Stimulated activated CD8-positive, alpha-beta memory T cell treated with anti-CD3 and anti-CD28 coated beads, Interleukin-12 subunit alpha, Interleukin-12 subunit beta, amount 100 ng/mL, for 24 hours (primary cell): ENCODE measurements around the gene RPL27A.

Experiments used
- DNase-seq: peaks from one replicate; pipeline ENCODE4 v3.0.0-alpha.2; 2020; ENCODE audit errors: extremely low read depth

RPL27A gene

DNA sequence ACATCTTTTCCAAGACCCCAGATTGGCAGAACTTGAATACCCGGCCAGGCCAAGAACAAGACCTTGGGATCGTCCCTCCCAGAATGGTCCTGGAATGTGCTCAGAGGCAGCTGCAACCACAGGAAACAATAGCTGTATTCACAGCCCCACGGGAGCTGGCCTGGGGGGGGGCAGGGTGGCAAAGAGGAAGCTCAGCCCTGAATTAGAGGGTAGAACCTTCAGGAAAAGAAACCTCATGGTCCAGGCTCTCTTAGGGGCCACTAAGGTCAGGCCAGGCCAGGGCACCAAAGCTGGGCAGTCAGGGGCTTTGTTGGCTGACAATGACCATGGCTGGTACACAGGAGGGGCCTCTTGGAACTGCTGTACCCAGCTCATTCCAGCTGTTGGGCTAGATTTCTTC, 17.3 kb downstream of the RPL27A start:
- no peak for DNase-seq

DNA sequence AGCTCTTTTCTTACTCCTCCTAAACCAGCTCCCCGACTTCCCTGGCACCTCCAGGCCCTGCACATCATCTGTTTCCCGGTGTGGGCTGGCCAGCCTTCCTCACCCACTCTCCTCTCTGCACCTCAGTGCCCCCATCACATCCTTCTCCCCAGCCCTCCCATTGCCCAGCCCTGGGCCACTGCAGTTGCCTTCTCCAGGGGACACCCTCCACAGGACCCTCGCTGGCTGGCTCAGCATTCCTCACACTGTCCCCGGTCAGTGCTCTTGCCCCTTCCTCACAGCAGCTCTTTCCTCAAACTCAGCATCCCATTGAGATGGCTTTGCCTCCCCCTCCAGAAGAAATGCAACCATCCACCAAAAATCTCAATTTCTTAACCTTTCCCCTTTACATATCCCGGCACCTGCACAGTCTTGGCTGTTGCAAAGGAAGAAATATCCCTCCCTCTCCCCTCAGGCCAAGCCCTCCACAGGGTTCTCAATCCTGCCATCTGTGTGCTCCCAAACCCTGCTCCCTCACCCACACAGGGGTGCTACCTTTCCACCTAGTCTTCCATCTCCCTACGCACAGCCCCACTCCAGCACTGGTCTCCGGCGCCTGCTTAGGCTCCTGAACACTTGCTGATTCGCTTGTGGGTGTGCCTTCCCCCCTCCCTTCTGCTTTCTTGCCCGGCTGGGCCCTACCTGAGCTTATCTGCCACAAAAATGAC, 19.5 kb downstream of the RPL27A start:
- no peak for DNase-seq

DNA sequence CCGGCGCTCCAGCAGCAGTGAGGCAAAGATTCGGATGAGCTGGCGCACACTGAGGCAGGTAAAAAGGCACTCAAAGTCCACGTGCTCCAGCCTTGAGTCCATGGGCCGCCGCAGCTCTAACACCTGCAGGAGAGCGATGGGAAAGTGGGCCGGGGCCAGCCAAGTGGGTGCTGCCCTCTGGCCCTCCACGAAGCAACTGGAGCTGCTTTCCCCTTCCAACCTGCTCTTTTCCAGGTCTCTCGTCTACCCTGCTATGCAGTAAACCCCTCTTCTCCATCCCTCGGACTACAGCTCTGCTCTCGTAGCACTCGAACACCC, 20.0 kb downstream of the RPL27A start:
- DNase-seq, result no peak

DNA sequence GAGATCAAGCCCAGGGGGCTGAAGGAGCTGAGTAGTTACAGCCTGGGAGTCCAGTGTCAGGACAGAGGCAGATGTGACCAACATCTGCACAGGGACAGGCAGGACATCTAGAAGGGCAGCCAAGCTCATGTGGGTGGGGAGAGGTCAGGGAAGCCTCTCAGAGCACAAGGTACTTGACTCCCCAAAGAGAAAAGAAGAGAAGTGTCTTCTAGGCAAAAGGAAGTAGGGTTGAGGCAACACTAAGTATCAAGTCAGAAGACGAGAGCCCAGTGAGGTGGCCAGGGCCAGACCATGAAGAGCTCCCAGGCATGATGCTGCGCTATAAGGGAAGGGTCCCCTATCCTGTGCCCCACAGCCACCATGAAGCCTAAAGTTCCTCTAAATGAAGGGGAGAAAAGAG, 21.5 kb downstream of the RPL27A start:
- DNase-seq, result no peak

DNA sequence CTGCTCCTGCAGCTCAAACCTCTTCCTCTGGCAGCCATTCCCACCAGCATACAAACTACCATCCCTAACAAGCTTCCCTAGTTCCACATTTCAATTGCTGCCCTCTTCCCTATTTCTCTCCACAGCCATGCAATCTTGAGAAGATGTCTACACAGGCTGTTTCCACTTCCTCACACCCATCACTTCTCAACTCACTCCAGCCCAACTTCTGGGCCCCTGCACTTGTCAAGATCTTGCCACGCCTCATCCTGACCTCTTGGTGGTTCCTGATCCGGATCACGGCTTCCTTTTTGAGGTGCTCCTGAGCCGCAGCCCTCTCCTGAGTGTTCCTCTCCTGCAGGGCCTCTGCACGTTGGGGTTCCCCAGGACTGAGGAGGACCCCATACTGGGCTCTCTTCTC, 22.6 kb downstream of the RPL27A start:
- DNase-seq, result no peak

DNA sequence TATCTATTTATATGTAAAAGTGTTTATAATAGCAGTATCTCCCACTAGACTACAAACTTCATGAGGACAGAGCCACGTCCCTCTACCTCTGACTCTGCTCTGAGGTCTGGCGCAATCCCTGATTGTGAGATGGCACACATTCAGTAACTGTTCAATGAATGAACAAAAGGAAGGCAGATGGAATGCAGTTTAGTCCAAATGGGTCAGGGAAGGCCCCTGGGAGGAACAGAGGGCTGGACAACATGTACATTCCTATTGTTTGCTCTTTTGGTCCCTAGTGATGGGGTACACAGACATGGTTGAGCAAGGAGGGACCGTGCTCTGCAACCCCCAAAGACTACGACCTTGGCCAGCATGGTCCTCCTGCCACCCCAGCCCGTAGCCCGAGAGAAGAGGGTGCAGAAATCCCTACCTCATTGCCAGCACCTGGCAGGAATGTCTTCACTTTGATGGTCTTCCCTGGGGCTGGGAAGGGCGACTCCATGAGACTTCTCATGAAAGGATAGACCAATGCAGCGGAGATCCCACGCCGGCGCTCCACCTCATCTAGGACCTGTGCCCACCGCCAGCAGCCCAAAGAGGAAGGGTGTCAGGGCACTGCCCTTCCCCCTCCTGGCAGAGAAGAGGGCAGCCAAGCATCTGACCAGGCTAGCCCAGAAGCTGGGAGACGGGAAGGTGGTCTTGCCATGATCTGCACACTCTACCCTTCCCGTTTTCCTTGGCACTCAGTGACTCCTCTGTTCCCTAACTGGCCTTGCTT, 24.3 kb downstream of the RPL27A start:
- no peak for DNase-seq

DNA sequence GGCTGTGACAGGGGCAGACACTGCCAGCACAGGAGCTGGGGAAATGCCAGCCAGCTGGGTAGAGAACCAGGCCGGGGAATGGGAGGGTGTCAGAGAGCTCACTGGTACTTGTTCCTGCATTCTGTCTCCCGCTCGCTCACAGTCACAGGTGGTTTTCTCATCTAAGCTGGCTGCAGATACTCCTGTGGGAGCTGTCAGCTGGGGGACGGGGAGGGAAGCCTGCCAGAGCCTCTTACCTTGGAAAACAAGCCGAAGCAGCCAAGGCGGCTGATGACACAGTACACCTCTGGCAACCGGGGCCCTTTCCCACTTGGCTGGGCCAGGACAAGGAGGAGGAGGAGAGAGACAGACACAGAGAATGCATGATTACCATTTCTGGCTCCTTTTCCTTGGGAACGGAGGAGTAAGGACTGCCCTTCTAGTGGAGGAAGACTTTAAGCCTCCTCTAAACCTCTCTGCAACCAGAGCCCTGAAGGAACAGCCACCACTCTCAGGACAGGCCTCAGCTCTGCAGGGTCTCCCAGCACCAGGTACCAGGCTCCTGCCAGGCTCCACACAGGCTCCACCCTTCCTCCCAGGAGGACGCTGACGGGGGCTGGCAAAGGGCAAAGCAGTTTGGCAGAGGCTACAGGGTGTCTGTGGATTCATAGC, 25.1 kb downstream of the RPL27A start:
- no peak for DNase-seq

DNA sequence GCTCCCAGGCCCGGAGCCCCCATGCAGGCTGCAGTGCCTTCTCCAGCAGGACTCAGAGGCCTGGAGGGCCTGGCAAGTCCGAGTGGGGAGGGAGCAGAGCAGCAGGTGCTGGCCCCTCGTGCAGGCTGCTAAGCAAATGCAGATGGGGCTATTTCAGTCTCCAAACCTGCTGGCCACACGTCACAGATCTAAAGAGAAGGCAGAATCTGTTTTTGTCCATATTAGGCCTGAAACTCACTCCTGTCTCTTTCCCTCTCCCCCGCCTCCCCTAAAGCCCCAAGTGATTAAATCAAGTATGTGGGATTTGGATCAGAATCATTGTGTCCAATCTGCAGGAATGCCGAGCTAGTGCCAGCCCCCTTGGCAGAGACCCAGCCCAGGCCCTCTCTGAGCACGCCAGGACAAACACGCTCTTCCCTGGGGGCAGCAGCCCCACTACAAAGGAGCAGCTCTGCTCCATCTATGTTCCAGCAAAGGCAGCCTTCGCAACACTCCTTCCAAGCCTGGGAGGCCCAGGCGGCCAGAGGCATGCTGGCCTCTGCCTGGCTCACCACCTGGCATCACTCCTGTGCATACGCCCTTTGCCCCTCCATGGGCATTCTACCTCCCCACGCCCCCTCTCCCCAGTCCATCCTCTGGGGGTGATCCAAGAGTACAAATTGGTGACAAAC, 26.5 kb downstream of the RPL27A start:
- no peak for DNase-seq

DNA sequence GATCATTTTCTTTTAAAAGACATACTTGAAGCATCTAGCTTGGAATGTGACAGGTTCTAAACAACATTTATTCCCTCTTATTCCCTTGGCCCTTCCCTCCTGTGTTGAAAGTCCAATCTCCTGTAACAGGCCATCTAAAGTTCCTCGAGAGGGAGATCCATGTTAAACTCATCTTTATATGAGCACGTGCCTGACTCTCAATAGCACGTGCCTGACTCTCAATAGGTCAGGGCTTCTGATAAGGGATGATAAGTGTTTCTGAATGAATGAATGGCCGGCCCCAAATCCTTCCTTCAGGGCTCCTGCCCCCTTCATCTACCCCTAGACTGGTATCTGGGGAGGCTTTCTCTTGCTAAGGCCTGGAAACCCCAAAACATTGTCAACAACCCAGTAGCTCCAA, 27.2 kb downstream of the RPL27A start:
- DNase-seq, result no peak

DNA sequence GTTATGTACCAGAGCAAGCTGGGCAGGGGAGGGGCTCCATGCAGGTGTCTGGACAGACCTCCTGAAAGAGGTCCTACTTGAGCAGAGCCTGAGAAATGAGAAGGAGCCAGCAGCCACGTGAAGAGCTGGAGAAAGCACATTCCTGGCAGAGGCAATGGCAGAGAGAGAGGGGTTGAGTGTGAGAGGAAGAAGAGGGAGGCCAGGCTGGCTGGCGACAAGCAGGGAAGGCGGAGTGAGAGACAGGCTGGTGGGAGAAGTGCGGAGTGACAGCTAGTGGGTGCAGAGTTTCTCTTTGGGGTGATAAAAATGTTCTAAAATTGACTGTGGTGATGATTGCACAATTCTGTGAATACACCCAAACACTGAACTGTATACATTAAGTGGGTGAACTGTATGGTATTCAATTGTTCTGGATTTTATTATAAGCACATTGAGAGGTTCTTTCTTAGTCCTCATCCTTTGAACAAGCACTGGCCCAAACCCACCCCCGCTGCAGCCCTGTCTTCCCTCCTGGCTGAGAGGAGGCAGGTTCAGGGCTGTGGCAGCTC, 29.4 kb downstream of the RPL27A start:
- DNase-seq, result no peak

DNA sequence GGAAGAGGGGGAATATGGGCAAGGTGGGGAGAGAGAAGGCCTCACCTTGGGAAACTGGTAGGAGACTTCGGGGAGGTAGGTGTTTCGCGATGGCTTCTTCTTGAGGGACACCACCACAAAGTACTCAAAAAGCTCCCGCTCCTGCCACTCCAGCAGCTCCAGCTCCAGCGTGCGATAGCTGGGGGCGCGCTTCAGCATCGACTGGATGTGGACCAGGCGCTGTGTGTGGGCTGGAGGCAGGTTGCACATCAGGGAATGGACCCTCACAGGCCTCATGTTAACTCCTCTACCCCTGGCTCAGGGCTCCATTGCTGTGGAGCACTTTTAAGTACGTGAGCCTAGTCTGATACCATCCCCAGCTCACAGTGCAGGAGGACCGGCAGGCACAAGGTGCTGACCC, 29.9 kb downstream of the RPL27A start:
- no peak for DNase-seq

DNA sequence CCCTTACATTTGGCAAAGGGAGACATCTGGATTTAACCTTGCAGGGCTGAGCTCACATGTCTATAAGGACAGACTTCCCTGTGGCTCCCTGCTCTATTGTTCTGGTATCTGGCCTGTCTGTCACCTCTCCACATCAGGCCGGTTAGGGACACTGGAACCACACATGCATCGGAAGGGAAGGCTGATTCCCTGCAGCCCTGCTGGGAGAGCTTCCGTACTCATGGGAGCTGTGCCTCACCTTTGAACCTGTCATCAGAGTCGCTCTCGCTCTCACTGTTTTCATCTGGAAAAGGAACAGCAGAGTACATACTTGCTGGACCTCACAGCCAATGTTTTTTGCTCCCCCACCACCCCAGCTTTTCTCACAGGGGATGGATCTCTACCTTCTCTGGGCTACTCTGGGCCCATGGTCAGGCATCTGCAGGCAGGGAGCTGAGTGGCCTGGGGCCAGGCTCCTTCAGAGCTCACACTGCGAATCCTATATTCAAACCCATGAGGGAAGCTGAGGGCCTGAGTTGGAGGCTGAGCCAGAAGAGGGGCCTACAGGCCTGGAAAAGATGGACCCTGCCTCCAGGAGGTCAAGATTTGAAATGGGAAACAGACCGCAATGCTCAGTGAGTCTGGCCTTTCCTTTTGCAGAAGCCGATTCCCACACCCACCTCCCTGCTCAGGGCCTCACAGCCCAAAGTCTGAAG, 31.3 kb downstream of the RPL27A start:
- no peak for DNase-seq

DNA sequence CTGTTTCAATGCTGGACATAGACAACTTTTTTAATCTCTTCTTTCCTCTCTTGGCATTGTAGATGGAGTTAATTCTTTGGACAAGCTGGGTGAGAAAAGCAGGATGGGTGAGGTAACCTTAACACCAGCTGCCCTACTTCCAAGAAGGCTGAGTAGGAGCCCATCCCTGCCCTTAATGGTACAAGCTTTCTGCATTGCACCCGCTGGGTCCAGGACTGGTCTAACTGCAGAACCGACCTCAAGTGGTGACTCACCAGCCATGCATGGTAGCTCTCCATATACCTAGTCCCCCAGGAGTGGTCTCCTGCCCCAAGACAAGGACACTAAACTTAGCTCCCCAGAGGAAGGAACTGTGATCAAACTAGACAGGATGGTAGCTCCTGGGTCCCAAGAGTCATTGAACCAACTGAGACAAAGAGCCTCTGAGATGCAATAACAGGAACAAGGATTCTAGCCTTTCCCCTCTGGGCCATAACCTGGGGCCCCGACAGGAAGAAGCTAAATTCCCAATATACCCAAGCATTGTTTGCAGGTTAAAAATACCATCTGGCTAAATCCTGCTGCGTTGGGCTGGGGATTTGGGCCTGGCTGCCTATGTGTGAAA, 32.1 kb downstream of the RPL27A start:
- DNase-seq, result no peak

DNA sequence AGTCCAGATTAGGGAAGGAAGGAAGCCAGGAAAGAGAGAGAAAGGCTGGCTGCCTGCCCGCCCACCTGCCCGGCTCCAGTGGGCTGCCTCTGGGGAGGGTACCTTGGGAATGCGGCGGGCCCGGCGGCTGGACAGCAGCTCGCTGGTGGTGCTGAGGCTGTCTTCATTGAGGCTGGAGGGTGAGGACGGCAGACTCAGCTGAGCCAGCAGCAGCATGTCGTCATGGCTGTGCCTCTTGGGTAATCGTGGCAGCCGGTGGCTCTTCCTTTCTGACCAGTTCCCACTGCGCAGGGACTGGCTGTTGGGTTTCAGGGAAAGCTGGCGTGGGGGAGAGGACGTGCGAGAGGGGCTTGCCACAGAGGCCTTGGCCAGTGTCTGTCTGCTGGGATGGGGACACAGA, 32.9 kb downstream of the RPL27A start:
- DNase-seq, result no peak

DNA sequence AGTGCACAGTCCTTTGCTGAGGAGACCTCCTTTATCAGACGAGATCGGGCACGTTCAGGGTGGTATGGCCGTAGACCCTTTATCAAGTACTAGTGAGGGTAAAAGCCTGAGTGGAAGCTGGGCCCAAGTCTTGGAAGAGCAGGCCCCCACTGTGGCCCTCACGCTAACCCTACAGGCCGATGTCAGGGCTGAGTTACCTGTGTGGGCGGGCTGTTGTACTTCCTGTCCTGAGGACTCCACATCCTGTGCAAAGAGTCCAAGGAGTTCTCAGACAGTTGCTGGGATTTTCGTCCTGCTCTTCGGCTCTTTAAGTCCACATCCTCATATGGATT, 34.9 kb downstream of the RPL27A start:
- no peak for DNase-seq

DNA sequence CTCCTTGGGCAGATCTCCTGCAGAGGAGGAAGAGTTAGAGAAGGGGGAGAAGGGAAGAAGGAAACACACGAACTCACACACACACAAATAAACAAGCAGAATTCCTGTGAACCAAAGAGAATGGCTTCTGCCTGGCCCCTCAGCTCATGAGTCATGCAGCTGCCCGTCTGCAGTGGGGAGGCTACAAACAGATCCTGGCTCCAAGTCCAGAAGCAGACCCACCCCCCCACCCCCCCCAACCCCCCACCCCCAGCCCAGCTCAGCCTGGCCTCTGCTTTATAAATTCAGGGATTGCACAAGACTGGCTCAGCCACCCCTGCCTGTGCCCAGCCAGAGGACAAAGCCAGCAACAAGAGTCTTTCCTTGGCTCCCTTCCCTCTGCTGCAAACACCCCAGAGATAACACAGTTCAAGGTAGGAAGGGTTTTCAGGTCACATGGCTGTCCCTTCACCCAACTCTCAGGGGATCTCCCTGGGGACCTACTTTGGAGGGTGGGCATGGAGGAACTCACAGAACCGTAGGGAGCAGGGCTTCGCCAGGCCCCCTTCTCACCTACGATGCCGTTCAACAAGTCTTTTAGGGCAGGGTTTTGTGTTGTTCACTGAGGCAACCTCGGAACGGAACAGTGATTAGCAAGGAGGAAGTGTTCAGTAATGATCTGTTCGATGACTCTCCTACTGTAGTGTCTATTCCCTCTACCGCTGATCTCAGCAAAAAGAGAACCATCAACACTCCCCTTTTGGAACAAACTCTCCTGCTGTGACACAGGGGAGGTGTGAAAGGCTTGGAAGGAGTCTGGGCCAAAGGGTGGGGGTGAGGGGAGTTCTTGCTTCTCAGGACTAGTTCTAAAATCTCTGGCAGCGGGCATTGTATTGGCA, 35.5 kb downstream of the RPL27A start:
- DNase-seq, result no peak

DNA sequence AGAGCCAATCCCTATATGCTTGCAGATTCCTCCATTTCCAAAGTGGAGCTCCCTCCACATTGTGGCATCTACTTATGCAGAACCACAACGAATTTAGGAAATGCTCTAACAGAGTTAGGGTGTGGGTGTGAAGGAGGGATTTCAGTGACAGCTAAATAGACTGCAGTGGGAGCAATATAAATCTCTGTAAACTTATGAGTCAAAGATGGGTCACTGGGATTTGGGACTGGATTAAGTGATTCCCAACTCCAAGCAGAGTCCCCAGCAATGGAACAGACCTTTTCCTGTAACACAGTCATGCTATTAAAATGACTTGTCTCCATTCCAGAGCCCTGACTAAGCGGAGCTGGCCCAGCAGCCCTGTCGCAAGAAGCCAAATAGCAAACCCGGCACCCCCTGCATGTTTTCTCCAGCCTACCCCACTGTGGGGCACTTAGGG, 36.6 kb downstream of the RPL27A start:
- DNase-seq, result no peak

DNA sequence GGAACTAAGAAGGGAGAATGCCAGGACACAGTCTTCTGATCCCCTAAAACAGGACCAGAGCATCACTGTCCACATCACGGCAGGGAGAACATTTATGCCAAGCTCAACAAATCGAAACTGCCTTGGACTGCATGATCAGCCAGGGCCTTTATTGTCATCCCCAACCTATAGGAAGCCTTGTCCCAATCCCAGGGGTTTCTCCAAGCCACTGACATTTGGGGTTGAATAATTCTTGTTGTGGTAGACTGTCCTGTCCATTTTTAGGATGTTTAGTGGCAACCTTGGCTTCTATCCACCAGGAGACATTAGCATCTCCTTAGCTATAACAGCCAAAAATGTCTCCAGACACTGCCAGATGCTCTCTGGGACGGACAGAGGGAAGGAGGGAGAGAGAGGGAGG, 37.1 kb downstream of the RPL27A start:
- DNase-seq, result no peak

DNA sequence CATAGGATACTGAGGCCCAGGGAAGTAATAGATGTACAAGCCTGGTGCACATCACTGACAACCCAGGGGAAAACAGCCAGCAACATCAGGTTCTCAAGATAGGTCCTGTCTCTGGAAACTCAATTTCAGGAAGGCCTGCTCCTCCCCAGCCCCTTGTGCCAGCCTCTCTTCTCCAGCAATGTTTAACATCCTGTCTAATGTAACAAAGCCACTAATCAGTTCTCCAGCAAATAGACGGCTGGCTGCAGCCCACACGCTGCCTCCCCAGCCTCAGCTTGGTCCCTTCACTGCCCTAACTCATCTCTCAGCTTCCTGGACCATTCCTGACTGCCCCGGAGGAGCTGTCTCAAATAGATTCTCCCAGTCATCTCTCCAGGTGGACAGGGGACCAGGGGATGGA, 37.8 kb downstream of the RPL27A start:
- DNase-seq, result no peak

DNA sequence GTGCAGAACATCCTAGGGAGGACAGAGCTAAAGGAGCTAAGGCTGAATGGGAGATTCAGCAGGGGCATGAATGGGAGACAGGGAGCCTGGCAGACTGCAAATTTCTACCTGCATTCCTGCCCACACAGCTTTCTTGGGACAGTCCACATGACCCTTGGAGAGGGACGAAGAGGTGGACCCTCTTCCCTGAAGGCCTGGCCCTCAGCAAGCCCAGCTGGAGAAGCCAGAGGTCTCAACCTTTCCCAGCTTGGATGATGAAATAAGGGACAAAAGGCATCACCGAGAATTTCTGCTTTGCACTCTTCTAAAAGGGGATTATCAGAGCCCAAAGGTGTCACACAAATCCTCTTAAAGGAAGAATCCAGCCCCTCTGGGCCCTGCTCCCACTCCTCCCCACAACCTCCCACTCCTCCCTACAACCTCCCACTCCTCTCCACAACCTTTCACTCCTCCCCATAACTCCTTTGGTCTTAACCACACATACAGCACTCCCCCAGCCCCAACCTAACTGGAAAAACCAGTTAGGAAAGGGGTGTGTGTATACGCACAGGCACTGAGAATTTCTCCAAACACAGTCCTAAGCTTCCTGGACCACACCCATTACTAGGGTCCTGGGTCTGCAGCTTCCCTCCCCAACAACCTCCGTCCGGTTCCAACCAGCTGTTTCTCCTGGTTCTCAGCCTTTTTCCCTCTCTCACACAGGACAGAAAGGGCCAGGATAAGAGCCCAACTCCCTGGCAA, 38.4 kb downstream of the RPL27A start:
- no peak for DNase-seq
